AG04450 (cell line): ENCODE measurements around the gene MICALL2. TPM values are rescaled to one million over a fixed set of nuclear protein-coding genes. Genes with fewer than 3 reads are reported as not detected.

ENCODE experiments used
- CTCF ChIA-PET: fragments of 300-600, 350-600 bp; formaldehyde crosslinking; extraction: SDS; loops from one replicate; lab custom pipeline; 2022; ENCODE audit warnings: antibody characterized with exemption, inconsistent platforms; lab: Charles Lee
- POLR2A ChIA-PET: fragments of 350-600 bp; formaldehyde crosslinking; extraction: SDS; loops from one replicate; lab custom pipeline; 2021; ENCODE audit warnings: antibody characterized with exemption, inconsistent platforms; lab: Yijun Ruan, JAX
- DNase-seq: peaks from one replicate; pipeline ENCODE4 v3.0.0-alpha.2; 2011; ENCODE audit warnings: low read depth, low spot score
- H3K27ac ChIP-seq: one replicate; pipeline ENCODE4 v1.5.1; 2012; ENCODE audit warnings: low read depth, low read length, control low read depth
- H3K27me3 ChIP-seq: one replicate; pipeline ENCODE4 v1.6.0; 2012; ENCODE audit warnings: low read length; ENCODE audit not compliant: control insufficient read depth, insufficient read depth
- H3K4me3 ChIP-seq: 2 replicates; pipeline ENCODE4 v1.5.1; 2011; ENCODE audit warnings: mild to moderate bottlenecking, low read depth, low read length, control low read depth
- H3K9me3 ChIP-seq: 2 replicates; pipeline ENCODE4 v1.5.1; 2012; ENCODE audit warnings: low read length; ENCODE audit not compliant: control insufficient read depth, insufficient read depth
- CTCF ChIP-seq: IDR thresholded peaks from 2 replicates; pipeline ENCODE4 v1.5.1; 2011; ENCODE audit warnings: low read depth, low read length, control low read depth, inconsistent platforms
- polyA plus RNA-seq: library from polyadenylated mRNA; depleted of rRNA; stranded (reverse); fragments of >200 nt; gene quantifications from 2 replicates; pipeline ENCODE4 v1.2.3, GENCODE V29; 2011; rRNA removed

MICALL2 gene
- polyA plus RNA-seq, 1 experiment, result 8.5 TPM

- Histone ChIP-seq H3K4me3 (no peak overlapping the region), H3K27ac (no peak overlapping the region), H3K9me3 (peaks cover 8% of the 10 kb centered on the region), H3K27me3 (peaks cover 31% of the 10 kb centered on the region)
- ChIA-PET CTCF (no interaction called here), POLR2A (no interaction called here)
- DNase-seq, result no peak
- TF ChIP-seq CTCF, result no peak
Observed at GRCh38 chr7:1386623-1387220, 72.5 kb downstream of the MICALL2 start.

GRCh38 chr7:1385809-1386622 is 73.3 kb downstream of the MICALL2 start:
- Histone ChIP-seq H3K4me3 (no peak overlapping the region), H3K9me3 (peaks cover 4% of the 10 kb centered on the region; the same call in 1 of the 2 replicates), H3K27ac (no peak overlapping the region), H3K27me3 (peaks cover 31% of the 10 kb centered on the region)
- no peak for TF ChIP-seq CTCF
- POLR2A ChIA-PET, result no interaction called here
- no peak for DNase-seq
- CTCF ChIA-PET, result no interaction called here

GRCh38 chr7:1385086-1385808 is 74.0 kb downstream of the MICALL2 start:
- H3K4me3 ChIP-seq, result no peak overlapping the region

More at GRCh38 chr7:1385086-1385808, 74.0 kb downstream of the MICALL2 start:
- no peak for DNase-seq
- no peak for TF ChIP-seq CTCF
- peaks cover 27% of the 10 kb centered on the region for H3K27me3 ChIP-seq
- ChIA-PET POLR2A (no interaction called here), CTCF (no interaction called here)
- peaks cover 4% of the 10 kb centered on the region; the same call in 1 of the 2 replicates for H3K9me3 ChIP-seq
- no peak overlapping the region for H3K27ac ChIP-seq

Other genes starting within 250 kb of the MICALL2 start
- gene UNCX, start 226.6 kb downstream of the MICALL2 start, polyA plus RNA-seq, result not detected in 2 replicates
- gene INTS1, start 44.9 kb upstream of the MICALL2 start, polyA plus RNA-seq, result 9.0 and 13.1 TPM in 2 replicates
- 4.5 and 8.3 TPM in 2 replicates for gene MAFK, start 71.2 kb upstream of the MICALL2 start, polyA plus RNA-seq
- 0.36 and 0.56 TPM in 2 replicates for gene TMEM184A, start 96.7 kb upstream of the MICALL2 start, polyA plus RNA-seq
- gene PSMG3, start 110.6 kb upstream of the MICALL2 start, polyA plus RNA-seq, result 31.1 and 33.4 TPM in 2 replicates
- 0.10 and 0.14 TPM in 2 replicates for gene ELFN1, start 210.8 kb upstream of the MICALL2 start, polyA plus RNA-seq